Lower leg skin (tissue), 4 donors: ENCODE results near the gene SNTG2. TPM values are rescaled to one million over a fixed set of nuclear protein-coding genes. Genes with fewer than 3 reads are reported as not detected.
"Not testable (repeated sequence)": the region's sequence is repeated elsewhere in the genome, so short reads cannot be mapped to it uniquely, and the experiment has no call there.

Experiments used
- DNase-seq, 2 donors: peaks; one replicate each; pipeline ENCODE4 v3.0.0-alpha.2; 2019; ENCODE audit warnings: low spot score in 2 of 2
- H3K4me3 ChIP-seq: fragments of 200-600 bp; sonication (generic); 2 replicates; pipeline ENCODE4 v1.5.1; 2017; ENCODE audit warnings: mild to moderate bottlenecking, low read depth; ENCODE audit not compliant: poor library complexity, severe bottlenecking
- POLR2A ChIP-seq, 2 donors: fragments of 450-650 bp; IDR thresholded peaks; one replicate each; pipeline ENCODE4 v1.6.1; 2016 to 2017; ENCODE audit warnings: antibody characterized with exemption in 2 of 2, mild to moderate bottlenecking in 1 of 2, moderate library complexity in 1 of 2
- WGBS, 2 donors: methylation state at CpG; one replicate each; pipeline ENCODE4 v1.1.5; 2018; 5-methylcytosine and 5-hydroxymethylcytosine counted together
- intact Hi-C: fragments of 100-400 bp; cut with DNase I; formaldehyde crosslinking; loops from one replicate; pipeline ENCODE4 v1.15.0; 2023; ENCODE audit warnings: low total_unique reads
- total RNA-seq, 4 donors: library from RNA; depleted of rRNA; stranded (reverse); fragments of >200 nt; gene quantifications; one replicate each; pipeline ENCODE4 v1.1.0, GENCODE V29; 2016
- TF ChIP-seq, protein P1 (sequence below), 3 donors: fragments of 450-650 bp; IDR thresholded peaks; one replicate each; pipeline ENCODE4 v1.5.1; 2016; ENCODE audit warnings: antibody characterized with exemption in 3 of 3, mild to moderate bottlenecking in 3 of 3, moderate library complexity in 2 of 3

SNTG2 gene
- total RNA-seq, 4 donors from 2014 or later, result 1.4 to 15.3 (median 6.3) TPM

DNA sequence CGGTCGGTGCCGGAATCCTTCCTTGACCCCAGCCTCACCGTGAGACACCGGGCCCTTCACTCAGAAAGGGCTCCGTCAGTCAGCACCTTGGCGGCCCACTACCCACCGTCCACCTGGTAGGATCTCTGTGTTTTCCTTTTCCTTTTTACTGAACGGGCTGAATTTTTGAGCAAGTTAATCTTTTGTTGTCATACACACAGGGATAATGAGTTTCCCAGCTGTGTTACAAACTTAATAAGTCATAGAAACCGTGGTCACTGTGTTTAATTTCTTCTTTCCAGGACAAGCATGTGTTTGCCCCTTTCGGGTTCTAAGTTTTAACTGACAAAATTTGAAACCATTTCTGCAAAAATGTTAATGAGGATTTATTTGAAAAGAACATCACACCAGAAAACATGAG lies 423.6 kb downstream of the SNTG2 start:
- TF ChIP-seq, protein P1, sequence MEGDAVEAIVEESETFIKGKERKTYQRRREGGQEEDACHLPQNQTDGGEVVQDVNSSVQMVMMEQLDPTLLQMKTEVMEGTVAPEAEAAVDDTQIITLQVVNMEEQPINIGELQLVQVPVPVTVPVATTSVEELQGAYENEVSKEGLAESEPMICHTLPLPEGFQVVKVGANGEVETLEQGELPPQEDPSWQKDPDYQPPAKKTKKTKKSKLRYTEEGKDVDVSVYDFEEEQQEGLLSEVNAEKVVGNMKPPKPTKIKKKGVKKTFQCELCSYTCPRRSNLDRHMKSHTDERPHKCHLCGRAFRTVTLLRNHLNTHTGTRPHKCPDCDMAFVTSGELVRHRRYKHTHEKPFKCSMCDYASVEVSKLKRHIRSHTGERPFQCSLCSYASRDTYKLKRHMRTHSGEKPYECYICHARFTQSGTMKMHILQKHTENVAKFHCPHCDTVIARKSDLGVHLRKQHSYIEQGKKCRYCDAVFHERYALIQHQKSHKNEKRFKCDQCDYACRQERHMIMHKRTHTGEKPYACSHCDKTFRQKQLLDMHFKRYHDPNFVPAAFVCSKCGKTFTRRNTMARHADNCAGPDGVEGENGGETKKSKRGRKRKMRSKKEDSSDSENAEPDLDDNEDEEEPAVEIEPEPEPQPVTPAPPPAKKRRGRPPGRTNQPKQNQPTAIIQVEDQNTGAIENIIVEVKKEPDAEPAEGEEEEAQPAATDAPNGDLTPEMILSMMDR (IDR thresholded peaks at IDR 0.05), result no peak
- no peak for TF ChIP-seq POLR2A (IDR thresholded peaks at IDR 0.05)
- intact Hi-C loops, result no loop called here
- DNase-seq, result no peak
- no peak overlapping the region for H3K4me3 ChIP-seq
- 79 to 88% methylated on average over 11 of the region's 11 CpGs for WGBS, 2 donors

DNA sequence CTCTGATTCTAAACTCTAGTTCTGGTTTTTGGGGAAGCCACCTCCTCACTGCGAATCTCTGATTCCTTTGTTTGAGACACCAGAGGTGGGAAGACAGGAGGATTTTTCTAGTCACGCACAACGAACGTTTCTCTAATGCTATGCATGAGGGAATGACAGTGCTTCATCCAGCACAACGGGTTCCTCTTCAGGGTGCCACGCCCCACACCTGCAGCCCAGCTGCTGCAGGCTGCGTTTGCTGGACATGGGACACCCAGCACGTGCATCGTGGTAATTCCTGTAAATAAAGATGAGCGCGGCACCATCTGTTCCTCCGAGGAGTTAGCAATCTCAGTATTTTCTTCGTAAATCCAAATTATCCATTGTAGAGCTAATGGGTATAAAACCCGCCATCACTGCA lies 425.1 kb downstream of the SNTG2 start:
- DNase-seq, result no peak
- TF ChIP-seq, protein P1 (IDR thresholded peaks at IDR 0.05), result no peak
- no peak for TF ChIP-seq POLR2A (IDR thresholded peaks at IDR 0.05)
- H3K4me3 ChIP-seq, result no peak overlapping the region
- 73% methylated on average over 14 of the region's 14 CpGs for WGBS, 2 donors
- intact Hi-C loops, result no loop called here

DNA sequence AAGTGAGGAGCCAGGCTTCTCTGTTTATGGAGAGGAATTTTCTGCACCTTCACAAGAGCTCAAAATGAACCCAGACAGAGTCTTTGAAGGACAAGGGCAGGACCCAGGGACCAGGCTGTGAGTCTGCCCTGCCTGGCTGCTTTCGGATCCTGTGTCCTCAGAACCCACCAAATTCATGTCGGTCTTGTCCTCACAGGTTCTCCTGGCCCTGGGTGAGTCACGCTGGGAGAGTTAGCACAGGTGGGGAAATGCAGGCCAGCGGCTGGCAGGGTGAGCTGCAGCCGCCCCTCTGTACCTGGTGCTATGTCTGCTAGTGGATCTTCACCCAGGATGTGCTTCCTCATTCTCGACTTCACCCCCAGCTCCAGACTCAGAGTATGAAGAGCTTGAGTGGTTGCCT lies 426.8 kb downstream of the SNTG2 start:
- H3K4me3 ChIP-seq, result no peak overlapping the region
- TF ChIP-seq, protein P1 (IDR thresholded peaks at IDR 0.05), result no peak
- no peak for TF ChIP-seq POLR2A (IDR thresholded peaks at IDR 0.05)
- intact Hi-C loops, result no loop called here
- WGBS, 2 donors, result 65 to 78% methylated on average over 4 to 6 of the region's 6 CpGs
- DNase-seq, result no peak

DNA sequence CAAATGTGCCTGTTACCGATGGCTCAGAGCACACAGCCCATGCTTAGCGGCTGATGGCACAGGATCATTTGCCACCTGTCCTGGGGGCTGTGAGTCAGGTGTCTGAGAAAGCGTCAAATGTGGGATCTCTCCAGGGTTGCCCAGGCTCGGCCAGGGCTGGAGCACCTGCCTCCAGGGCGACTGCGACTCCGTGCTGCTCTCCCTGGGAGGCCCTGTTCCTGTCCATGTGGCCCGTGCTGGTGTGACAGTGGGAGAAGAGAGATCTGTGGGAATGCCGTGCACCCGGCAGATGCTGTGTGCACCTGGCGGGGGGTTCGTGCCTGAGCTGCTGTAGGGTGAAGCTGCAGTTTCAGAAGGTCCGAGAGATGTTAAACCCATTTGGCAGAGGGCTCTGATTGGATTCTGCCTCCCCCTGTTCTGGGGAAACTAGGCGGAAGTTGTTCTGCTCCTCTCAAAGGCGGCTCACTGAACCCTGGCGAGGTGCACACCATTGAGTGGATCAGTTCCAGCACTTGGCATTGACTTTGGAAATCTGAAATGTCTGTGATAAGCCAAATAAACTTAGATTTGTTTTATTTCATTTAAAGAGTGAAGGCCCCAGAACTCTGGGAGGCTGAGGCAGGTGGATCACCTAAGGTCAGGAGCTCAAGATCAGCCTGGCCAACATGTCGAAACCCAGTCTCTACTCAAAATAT lies 428.0 kb downstream of the SNTG2 start:
- WGBS, 2 donors, result 88 to 89% methylated on average over 17 of the region's 17 CpGs
- H3K4me3 ChIP-seq, result no peak overlapping the region
- intact Hi-C loops, result no loop called here
- no peak for TF ChIP-seq POLR2A (IDR thresholded peaks at IDR 0.05)
- TF ChIP-seq, protein P1 (IDR thresholded peaks at IDR 0.05), result no peak
- DNase-seq, result no peak

DNA sequence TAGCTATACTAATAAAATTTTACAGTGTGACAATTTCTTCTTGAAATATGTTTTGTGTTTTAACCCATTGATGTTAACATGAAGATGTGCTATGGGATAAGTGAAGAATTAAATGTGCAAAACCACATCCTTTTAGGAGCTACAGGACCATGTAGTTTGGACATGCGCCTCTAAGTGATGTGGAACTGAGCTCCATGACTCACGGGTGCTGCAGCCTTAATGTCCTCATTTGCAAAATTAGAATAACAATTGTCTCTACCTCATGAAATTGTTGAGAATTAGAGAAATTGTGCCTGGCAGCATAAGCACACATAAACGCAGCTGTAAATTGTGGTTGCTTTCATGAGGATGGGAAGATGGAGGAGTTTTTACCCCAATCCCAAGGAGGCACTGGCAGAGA lies 431.0 kb downstream of the SNTG2 start:
- intact Hi-C loops, result no loop called here
- no peak for DNase-seq
- no peak overlapping the region for H3K4me3 ChIP-seq
- no peak for TF ChIP-seq POLR2A (IDR thresholded peaks at IDR 0.05)
- TF ChIP-seq, protein P1 (IDR thresholded peaks at IDR 0.05), result no peak
- WGBS, 2 donors, result 81 to 86% methylated on average over 3 of the region's 3 CpGs

DNA sequence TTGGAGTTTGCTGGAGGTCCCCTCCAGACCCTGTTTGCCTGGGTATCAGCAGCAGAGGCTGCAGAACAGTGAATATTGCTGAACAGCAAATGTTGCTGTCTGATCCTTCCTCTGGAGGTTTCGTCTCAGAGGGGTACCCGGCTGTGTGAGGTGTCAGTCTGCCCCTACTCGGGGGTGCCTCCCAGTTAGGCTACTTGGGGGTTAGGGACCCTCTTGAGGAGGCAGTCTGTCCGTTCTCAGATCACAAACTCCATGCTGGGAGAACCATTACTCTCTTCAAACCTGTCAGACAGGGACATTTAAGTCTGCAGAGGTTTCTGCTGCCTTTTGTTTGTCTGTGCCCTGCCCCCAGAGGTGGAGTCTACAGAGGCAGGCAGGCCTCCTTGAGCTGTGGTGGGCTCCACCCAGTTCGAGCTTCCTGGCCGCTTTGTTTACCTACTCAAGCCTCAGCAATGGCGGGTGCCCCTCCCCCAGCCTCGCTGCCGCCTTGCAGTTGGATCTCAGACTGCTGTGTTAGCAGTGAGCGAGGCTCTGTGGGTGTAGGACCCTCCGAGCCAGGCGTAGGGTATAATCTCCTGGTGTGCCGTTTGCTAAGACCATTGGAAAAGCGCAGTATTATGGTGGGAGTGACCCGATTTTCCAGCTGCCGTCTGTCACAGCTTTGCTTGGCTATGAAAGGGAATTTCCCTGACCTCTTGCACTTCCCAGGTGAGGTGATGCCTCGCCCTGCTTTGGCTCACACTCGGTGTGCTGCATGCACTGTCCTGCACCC lies 437.5 kb downstream of the SNTG2 start:
- intact Hi-C loops, result not testable (repeated sequence)
- WGBS, 2 donors, result 60 to 65% methylated on average over 18 of the region's 18 CpGs

DNA sequence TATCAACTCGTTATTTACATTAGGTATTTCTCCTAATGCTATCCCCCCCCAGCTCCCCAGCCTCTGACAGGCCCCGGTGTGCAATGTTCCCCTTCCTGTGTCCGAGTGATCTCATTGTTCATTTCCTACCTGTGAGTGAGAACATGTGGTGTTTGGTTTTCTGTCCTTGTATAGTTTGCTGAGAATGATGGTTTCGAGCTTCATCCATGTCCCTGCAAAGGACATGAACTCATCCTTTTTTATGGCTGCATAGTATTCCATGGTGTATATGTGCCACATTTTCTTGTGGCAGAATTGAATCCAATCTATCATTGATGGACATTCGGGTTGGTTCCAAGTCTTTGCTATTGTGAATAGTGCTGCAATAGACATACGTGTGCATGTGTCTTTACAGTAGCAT lies 439.5 kb downstream of the SNTG2 start:
- DNase-seq, intact Hi-C loops, H3K4me3 ChIP-seq: not testable (repeated sequence)
- WGBS, 2 donors, result 80 to 88% methylated on average over 6 of the region's 6 CpGs

More for the DNA sequence above, 437.5 kb downstream of the SNTG2 start:
- H3K4me3 ChIP-seq, DNase-seq: not testable (repeated sequence)
